Astrocyte of the spinal cord (primary cell): ENCODE measurements around the gene KLHL22.
A peak's percentile ranks its signal among the peaks of the same experiment; 100 is the strongest.

Experiments
- DNase-seq: peaks from one replicate; pipeline ENCODE4 v3.0.0; 2011; ENCODE audit warnings: low read depth, low spot score
- H3K4me3 ChIP-seq: 2 replicates; pipeline ENCODE4 v1.5.1; 2011; ENCODE audit warnings: low read depth, mild to moderate bottlenecking, low read length, moderate library complexity
- in situ Hi-C: cut with HindIII; loops from 2 replicates; pipeline ENCODE4 v1.10.0; 2017; ENCODE audit warnings: low sequenced_read_pairs
- TF ChIP-seq, protein P1 (sequence below): IDR thresholded peaks from 2 replicates; pipeline ENCODE4 v1.5.1; 2012; ENCODE audit warnings: low read depth, mild to moderate bottlenecking, low read length, inconsistent platforms

KLHL22 gene

DNA sequence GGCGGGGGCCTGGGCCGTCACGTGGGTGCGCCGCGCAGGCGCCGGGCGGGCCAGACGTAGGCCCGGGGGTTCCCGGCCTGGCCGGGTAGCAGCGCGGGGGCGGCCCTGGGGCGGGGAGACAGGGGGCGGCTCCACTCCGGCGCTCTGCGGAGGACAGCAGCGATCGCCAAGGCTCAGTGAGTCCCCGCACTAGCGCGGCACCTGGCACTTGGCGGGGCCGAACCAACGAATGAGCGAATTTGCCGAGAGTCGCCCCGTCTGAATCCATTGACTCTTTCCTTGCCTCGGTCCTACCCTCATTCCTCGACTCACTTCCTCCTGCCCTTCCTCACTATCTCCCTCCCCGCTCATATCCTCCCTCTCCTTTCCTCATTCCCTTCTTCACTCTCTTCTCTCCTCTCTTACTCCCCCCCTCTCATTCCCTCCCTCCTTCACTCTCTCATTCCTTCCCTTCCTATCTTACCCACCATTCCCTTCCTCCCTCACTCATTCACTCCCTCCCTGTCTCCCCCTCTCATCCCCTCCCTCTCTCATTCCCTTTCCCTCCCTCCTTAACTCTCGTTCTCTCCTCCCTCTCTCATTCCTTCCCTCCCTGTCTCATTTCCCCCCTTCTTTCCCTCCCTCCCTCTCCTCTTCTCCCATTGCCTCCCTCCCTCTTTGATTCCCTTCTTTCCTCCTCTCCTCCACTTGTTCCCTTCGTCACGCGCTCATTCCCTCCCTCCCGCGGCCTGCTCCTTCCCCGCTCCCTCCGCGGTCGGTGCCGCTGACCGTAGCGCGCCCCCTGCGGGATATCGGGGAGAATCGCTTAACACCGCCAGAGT is 476 bp upstream of the KLHL22 start:
- TF ChIP-seq, protein P1, sequence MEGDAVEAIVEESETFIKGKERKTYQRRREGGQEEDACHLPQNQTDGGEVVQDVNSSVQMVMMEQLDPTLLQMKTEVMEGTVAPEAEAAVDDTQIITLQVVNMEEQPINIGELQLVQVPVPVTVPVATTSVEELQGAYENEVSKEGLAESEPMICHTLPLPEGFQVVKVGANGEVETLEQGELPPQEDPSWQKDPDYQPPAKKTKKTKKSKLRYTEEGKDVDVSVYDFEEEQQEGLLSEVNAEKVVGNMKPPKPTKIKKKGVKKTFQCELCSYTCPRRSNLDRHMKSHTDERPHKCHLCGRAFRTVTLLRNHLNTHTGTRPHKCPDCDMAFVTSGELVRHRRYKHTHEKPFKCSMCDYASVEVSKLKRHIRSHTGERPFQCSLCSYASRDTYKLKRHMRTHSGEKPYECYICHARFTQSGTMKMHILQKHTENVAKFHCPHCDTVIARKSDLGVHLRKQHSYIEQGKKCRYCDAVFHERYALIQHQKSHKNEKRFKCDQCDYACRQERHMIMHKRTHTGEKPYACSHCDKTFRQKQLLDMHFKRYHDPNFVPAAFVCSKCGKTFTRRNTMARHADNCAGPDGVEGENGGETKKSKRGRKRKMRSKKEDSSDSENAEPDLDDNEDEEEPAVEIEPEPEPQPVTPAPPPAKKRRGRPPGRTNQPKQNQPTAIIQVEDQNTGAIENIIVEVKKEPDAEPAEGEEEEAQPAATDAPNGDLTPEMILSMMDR: peak; percentile 93

DNA sequence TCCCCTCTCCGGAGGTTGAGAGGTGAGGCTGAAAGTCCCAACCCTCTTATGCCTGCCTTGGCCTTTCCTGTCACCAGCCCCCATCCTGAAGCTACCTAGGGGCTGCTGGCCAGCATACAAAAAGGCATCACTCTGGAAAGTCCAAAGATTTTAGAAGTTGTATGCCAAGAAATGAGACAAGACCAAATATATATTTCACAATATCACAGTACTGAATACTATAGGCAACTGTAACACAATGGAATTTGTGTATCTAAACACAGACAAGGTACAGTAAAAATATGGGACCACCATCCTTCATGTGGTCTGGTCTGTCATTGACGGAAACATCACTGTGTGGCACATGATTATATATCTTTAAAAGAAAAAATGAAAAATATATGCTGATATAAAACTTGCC is 4.2 kb downstream of the KLHL22 start:
- in situ Hi-C loops: no loop called here
- DNase-seq: no peak
- TF ChIP-seq, protein P1: no peak
- H3K4me3 ChIP-seq: no peak overlapping the region

More for the DNA sequence above, 476 bp upstream of the KLHL22 start:
- in situ Hi-C loops: no loop called here
- H3K4me3 ChIP-seq: peak overlapping the region; percentile 66
- peak; percentile 87 for DNase-seq

- no peak overlapping the region for H3K4me3 ChIP-seq
- in situ Hi-C loops: no loop called here
- DNase-seq: no peak
- TF ChIP-seq, protein P1: no peak
These were observed 4.7 kb downstream of the KLHL22 start for GRCh38 chr22:20490941-20491307.

DNA sequence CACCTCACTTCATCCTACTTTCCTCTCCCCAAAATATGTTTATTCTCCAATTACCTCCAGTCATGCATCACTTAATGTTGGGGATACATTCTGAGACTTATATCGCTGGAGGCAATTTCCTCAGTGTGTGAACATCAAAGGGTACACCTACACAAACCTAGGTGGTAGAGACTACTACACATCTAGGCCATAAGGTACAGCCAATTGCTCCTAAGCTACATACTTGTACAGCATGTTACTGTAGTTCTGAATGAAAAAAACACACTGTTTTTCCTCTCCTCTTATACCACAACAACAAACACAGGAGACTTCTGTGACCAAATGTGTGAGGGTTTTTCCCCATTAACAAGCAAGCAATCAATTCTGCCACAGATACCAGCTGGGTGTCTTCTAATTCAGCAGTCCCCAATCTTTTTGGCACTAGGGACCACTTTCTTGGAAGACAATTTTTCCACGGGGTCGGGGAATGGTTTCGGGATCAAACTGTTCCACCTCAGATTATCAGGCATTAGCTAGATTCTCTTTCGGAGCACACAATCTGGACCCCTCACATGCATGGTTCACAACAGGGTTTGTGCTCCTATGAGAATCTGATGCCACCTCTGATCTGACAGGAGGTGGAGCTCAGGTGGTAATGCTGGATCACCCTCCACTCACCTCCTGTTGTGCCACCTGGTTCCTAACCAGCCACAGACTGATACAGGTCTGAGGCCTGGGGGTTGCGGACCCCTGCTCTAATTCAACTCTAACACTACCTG is 5.2 kb downstream of the KLHL22 start:
- no peak overlapping the region for H3K4me3 ChIP-seq
- DNase-seq: no peak
- TF ChIP-seq, protein P1: no peak
- in situ Hi-C loops: no loop called here

DNA sequence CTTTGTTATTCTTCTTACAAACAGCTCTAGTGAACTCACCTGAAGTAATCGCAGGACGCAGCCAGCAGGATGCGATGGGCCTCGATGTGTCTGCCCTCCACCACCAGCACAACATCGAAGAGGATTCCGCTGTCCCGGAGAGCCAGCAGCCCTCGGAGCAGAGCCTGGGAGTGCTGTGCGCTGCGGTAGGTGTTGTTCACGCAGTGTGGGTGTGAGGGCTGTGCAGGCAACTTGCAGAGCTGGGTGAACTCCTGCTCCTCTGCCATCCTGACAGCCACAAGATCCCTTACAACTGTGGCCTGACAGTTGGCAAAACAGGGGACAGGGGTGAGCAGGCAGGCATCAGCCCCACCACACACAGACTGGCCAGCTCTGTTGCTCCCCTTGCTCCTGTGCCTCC is 6.6 kb downstream of the KLHL22 start:
- TF ChIP-seq, protein P1: no peak
- no peak overlapping the region for H3K4me3 ChIP-seq
- DNase-seq: no peak
- in situ Hi-C loops: no loop called here

DNA sequence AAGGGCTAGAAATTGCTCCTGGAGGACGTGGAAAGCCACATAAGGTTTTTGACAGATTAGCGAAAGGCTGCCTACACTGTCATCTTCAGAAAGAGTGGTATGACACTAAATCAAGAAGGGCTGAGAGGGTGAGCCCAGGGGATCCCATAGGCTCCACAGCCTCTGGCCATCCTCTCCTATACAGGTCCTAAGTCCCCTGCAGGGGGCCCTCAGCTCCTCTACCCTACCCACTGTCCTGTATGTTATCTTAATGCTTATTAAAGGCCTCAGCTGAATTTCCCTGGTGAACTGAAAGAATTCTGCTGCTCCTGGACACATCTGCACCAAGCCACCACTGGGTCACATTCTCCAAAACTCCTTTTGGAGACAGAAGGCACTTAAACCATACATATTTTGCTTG is 7.9 kb downstream of the KLHL22 start:
- no peak for DNase-seq
- H3K4me3 ChIP-seq: no peak overlapping the region
- in situ Hi-C loops: no loop called here
- TF ChIP-seq, protein P1: no peak
